ENCODE data around the gene SERPING1.

- no peak for TF ChIP-seq POLR2AphosphoS5 (IDR thresholded peaks at IDR 0.05; ENCODE audit: low read depth, low read length)
- no peak for TF ChIP-seq POLR2A (IDR thresholded peaks at IDR 0.05; ENCODE audit: low read depth, low read length)
- no peak for TF ChIP-seq TAF1 (IDR thresholded peaks at IDR 0.05; ENCODE audit: low read depth, low read length)
- TF ChIP-seq POU2F2 (IDR thresholded peaks at IDR 0.05; ENCODE audit: low read depth, low read length) = no peak
- TF ChIP-seq SPI1 (IDR thresholded peaks at IDR 0.05; ENCODE audit: low read depth, low read length) = no peak
Observed at GRCh38 chr11:57640068-57640800, 42.7 kb downstream of the SERPING1 start.
